H1 (cell line): ENCODE measurements around the gene TAS2R1. TPM values are rescaled to one million over a fixed set of nuclear protein-coding genes. Genes with fewer than 3 reads are reported as not detected.

Experiments used
- CTCF ChIA-PET: fragments of 300-600 bp; sonication (Branson Sonifier 250); formaldehyde crosslinking; loops from one replicate; lab custom pipeline; 2021; ENCODE audit not compliant: partially characterized antibody; lab: Charles Lee
- POLR2A ChIA-PET: fragments of 300-600 bp; sonication (Branson Sonifier 250); formaldehyde crosslinking; loops from one replicate; lab custom pipeline; 2021; ENCODE audit warnings: inconsistent platforms; ENCODE audit not compliant: partially characterized antibody; lab: Charles Lee
- DNase-seq, 2 experiments: peaks; one replicate each; pipeline versions ENCODE4 v3.0.0 to v3.0.0-alpha.2; 2010 to 2022; ENCODE audit warnings: low spot score in 2 of 2, low read depth in 1 of 2, mixed read lengths in 1 of 2
- FAIRE-seq: peaks from 2 replicates; lab custom pipeline; 2011; peaks lifted over from hg19 to GRCh38; lab: Jason Lieb, UNC
- H2AFZ ChIP-seq: 2 replicates; pipeline ENCODE4 v1.8.1; 2012; ENCODE audit warnings: low read length, inconsistent platforms
- H2AK5ac ChIP-seq: 2 replicates; pipeline ENCODE4 v1.6.1; 2013; ENCODE audit warnings: low read depth, low read length
- H2BK120ac ChIP-seq: replicated peaks from 2 replicates; pipeline ENCODE3; 2013; ENCODE audit warnings: low read depth, low read length, inconsistent platforms
- H2BK12ac ChIP-seq: 2 replicates; pipeline ENCODE4 v1.6.1; 2013; ENCODE audit warnings: low read depth, low read length
- H2BK15ac ChIP-seq: 2 replicates; pipeline ENCODE4 v1.6.1; 2013; ENCODE audit warnings: low read length
- H2BK20ac ChIP-seq: 2 replicates; pipeline ENCODE4 v1.6.1; 2013; ENCODE audit warnings: low read length
- H2BK5ac ChIP-seq: 2 replicates; pipeline ENCODE4 v1.6.1; 2013; ENCODE audit warnings: low read depth, low read length
- H3K14ac ChIP-seq: 2 replicates; pipeline ENCODE4 v1.6.1; 2013; ENCODE audit warnings: inconsistent platforms; ENCODE audit not compliant: insufficient read length
- H3K18ac ChIP-seq: 2 replicates; pipeline ENCODE4 v1.6.1; 2013; ENCODE audit warnings: low read length; ENCODE audit errors: extremely low read depth
- H3K23ac ChIP-seq: 2 replicates; pipeline ENCODE4 v1.6.1; 2013; ENCODE audit warnings: inconsistent platforms; ENCODE audit not compliant: insufficient read length
- H3K23me2 ChIP-seq: 2 replicates; pipeline ENCODE4 v1.6.1; 2013; ENCODE audit warnings: low read depth, low read length
- H3K27ac ChIP-seq: 2 replicates; pipeline ENCODE4 v1.6.1; 2011; ENCODE audit warnings: low read depth, low read length, inconsistent platforms
- H3K27me3 ChIP-seq, 4 experiments: replicated peaks in 1 of 4; 1 replicate in 1 of 4; 2 replicates in 3 of 4; pipeline versions ENCODE4 v1.6.1 to v1.8.1; 2011 to 2013; ENCODE audit warnings: low read length in 3 of 4, mild to moderate bottlenecking in 3 of 4, inconsistent platforms in 2 of 4, mixed read lengths in 2 of 4, moderate library complexity in 1 of 4; ENCODE audit not compliant: control insufficient read depth in 3 of 4, insufficient read depth in 3 of 4; ENCODE audit errors: extremely low read depth in 1 of 4
- H3K36me3 ChIP-seq, 4 experiments: 2 replicates each; pipeline versions ENCODE4 v1.6.1 to v1.8.1; 2011 to 2013; ENCODE audit warnings: mild to moderate bottlenecking in 4 of 4, low read length in 3 of 4, moderate library complexity in 2 of 4, control low read depth in 1 of 4, inconsistent platforms in 1 of 4; ENCODE audit not compliant: insufficient read depth in 4 of 4, control insufficient read depth in 2 of 4
- H3K4ac ChIP-seq: replicated peaks from 2 replicates; pipeline ENCODE3; 2013; ENCODE audit warnings: low read length, low read depth, mixed read lengths, inconsistent platforms; ENCODE audit not compliant: insufficient read length
- H3K4me1 ChIP-seq, 4 experiments: replicated peaks in 1 of 4; 1 replicate in 1 of 4; 2 replicates in 3 of 4; pipeline versions ENCODE4 v1.6.1 to v1.8.1; 2011 to 2013; ENCODE audit warnings: low read length in 3 of 4, inconsistent platforms in 2 of 4, mixed read lengths in 1 of 4; ENCODE audit not compliant: insufficient read depth in 4 of 4, control insufficient read depth in 3 of 4
- H3K4me2 ChIP-seq, 2 experiments: 2 replicates each; pipeline versions ENCODE4 v1.6.1 to v1.8.1; 2011 to 2013; ENCODE audit warnings: low read depth in 2 of 2, low read length in 2 of 2, control low read depth in 1 of 2, inconsistent platforms in 1 of 2, mild to moderate bottlenecking in 1 of 2; ENCODE audit not compliant: insufficient read depth in 1 of 2
- H3K4me3 ChIP-seq, 4 experiments: fragments of 200-600, 300-600 bp in 1 of 4; sonication (generic), shearing (Covaris generic), sonication (Bioruptor Twin) in 1 of 4; 2 replicates each; pipeline versions ENCODE4 v1.5.1 to v1.8.1; 2011 to 2016; ENCODE audit warnings: low read length in 4 of 4, low read depth in 3 of 4, control low read depth in 2 of 4, inconsistent platforms in 2 of 4, mild to moderate bottlenecking in 2 of 4, mixed read lengths in 1 of 4, moderate library complexity in 1 of 4; ENCODE audit not compliant: insufficient read depth in 2 of 4; ENCODE audit errors: extremely low read depth in 1 of 4
- H3K56ac ChIP-seq: replicated peaks from 2 replicates; pipeline ENCODE3; 2013; ENCODE audit warnings: low read depth, mild to moderate bottlenecking, mixed read lengths, low read length, inconsistent platforms; ENCODE audit not compliant: insufficient read length
- H3K79me1 ChIP-seq: 2 replicates; pipeline ENCODE4 v1.6.1; 2013; ENCODE audit warnings: low read depth, low read length, control low read depth
- H3K79me2 ChIP-seq, 2 experiments: 2 replicates each; pipeline versions ENCODE4 v1.6.1 to v1.8.1; 2012 to 2013; ENCODE audit warnings: low read length in 2 of 2, mild to moderate bottlenecking in 2 of 2, inconsistent platforms in 1 of 2; ENCODE audit not compliant: insufficient read depth in 2 of 2, control insufficient read depth in 1 of 2
- H3K9ac ChIP-seq, 4 experiments: replicated peaks in 1 of 4; 1 replicate in 1 of 4; 2 replicates in 3 of 4; pipeline versions ENCODE4 v1.6.1 to v1.8.1; 2011 to 2013; ENCODE audit warnings: low read depth in 3 of 4, low read length in 3 of 4, control low read depth in 2 of 4, mild to moderate bottlenecking in 2 of 4, moderate library complexity in 2 of 4, inconsistent platforms in 1 of 4; ENCODE audit errors: extremely low read depth in 1 of 4
- H3K9me3 ChIP-seq, 2 experiments: 2 replicates each; pipeline versions ENCODE4 v1.6.1 to v1.8.1; 2012 to 2013; ENCODE audit warnings: mild to moderate bottlenecking in 2 of 2, moderate library complexity in 2 of 2, control low read depth in 1 of 2, inconsistent platforms in 1 of 2, low read depth in 1 of 2, low read length in 1 of 2, mixed read lengths in 1 of 2; ENCODE audit not compliant: insufficient read depth in 2 of 2
- H4K20me1 ChIP-seq, 2 experiments: replicated peaks in 1 of 2; 2 replicates each; pipeline versions ENCODE3 to v1.8.1; 2011 to 2013; ENCODE audit warnings: inconsistent platforms in 2 of 2, low read length in 2 of 2, mild to moderate bottlenecking in 1 of 2; ENCODE audit not compliant: insufficient read depth in 2 of 2, control insufficient read depth in 1 of 2
- H4K5ac ChIP-seq: 2 replicates; pipeline ENCODE4 v1.6.1; 2013; ENCODE audit warnings: low read length, low read depth, mixed read lengths, inconsistent platforms; ENCODE audit not compliant: insufficient read length
- H4K8ac ChIP-seq: 2 replicates; pipeline ENCODE4 v1.8.0; 2013; ENCODE audit warnings: mild to moderate bottlenecking, moderate library complexity, low read length, inconsistent platforms; ENCODE audit not compliant: insufficient read depth; ENCODE audit errors: extremely low read depth
- H4K91ac ChIP-seq: replicated peaks from 2 replicates; pipeline ENCODE3; 2013; ENCODE audit warnings: low read length, mixed read lengths, inconsistent platforms; ENCODE audit not compliant: insufficient read length
- ASH2L ChIP-seq: fragments of 200-600, 300-600 bp; sonication (generic); IDR thresholded peaks from one replicate; pipeline ENCODE4 v1.7.1; 2017; ENCODE audit warnings: low read length
- CEBPB ChIP-seq: IDR thresholded peaks from 2 replicates; pipeline ENCODE4 v1.6.1; 2012; ENCODE audit warnings: low read depth, low read length
- EGR1 ChIP-seq: IDR thresholded peaks from 2 replicates; pipeline ENCODE4 v1.6.1; 2011; ENCODE audit warnings: low read depth, low read length, borderline replicate concordance
- HDAC6 ChIP-seq: IDR thresholded peaks from one replicate; pipeline ENCODE4 v1.7.1; 2012; ENCODE audit warnings: low read depth, mild to moderate bottlenecking, inconsistent platforms, low read length, moderate library complexity
- KDM4A ChIP-seq: IDR thresholded peaks from one replicate; pipeline ENCODE4 v1.7.1; 2012; ENCODE audit warnings: low read depth, mild to moderate bottlenecking, moderate library complexity, low read length, inconsistent platforms; ENCODE audit not compliant: severe bottlenecking
- KDM5A ChIP-seq: fragments of 200-600 bp; IDR thresholded peaks from 2 replicates; pipeline ENCODE4 v1.7.1; 2012; ENCODE audit warnings: mild to moderate bottlenecking, low read length, inconsistent platforms, mixed read lengths
- POLR2A ChIP-seq, 2 experiments: IDR thresholded peaks; 1 replicate in 1 of 2; 2 replicates in 1 of 2; pipeline ENCODE4 v1.6.1; 2011; ENCODE audit warnings: low read depth in 2 of 2, low read length in 2 of 2, mild to moderate bottlenecking in 2 of 2; ENCODE audit errors: control extremely low read depth in 1 of 2
- SIRT6 ChIP-seq: IDR thresholded peaks from one replicate; pipeline ENCODE4 v1.7.1; 2012; ENCODE audit warnings: low read length, inconsistent platforms
- SP4 ChIP-seq: IDR thresholded peaks from 2 replicates; pipeline ENCODE4 v1.6.1; 2012; ENCODE audit warnings: low read length, inconsistent platforms
- SRF ChIP-seq: IDR thresholded peaks from 2 replicates; pipeline ENCODE4 v1.6.1; 2011; ENCODE audit warnings: mild to moderate bottlenecking, low read depth, low read length, moderate library complexity
- SUZ12 ChIP-seq: fragments of 200-600 bp; sonication (generic); IDR thresholded peaks from 2 replicates; pipeline ENCODE4 v1.6.1; 2012; ENCODE audit warnings: mild to moderate bottlenecking, inconsistent platforms, low read length, moderate library complexity, mixed read lengths
- TAF7 ChIP-seq: optimal IDR thresholded peaks from 2 replicates; pipeline ENCODE3; 2011; ENCODE audit warnings: low read depth, mild to moderate bottlenecking, inconsistent platforms, low read length, moderate library complexity, borderline replicate concordance
- WGBS, 2 experiments: shearing (Covaris generic) in 1 of 2; methylation state at CpG; one replicate each; pipeline versions ENCODE4 v1.1.6 to v1.1.7; 2013 to 2015; ENCODE audit warnings: low lambda C conversion rate in 2 of 2, mixed read lengths in 2 of 2, inconsistent platforms in 1 of 2, low coverage in 1 of 2, missing lambda C conversion rate in 1 of 2; ENCODE audit not compliant: insufficient replicate concordance in 2 of 2, insufficient coverage in 1 of 2, insufficient read length in 1 of 2; ENCODE audit errors: extremely low coverage in 1 of 2, missing lambda C conversion rate in 1 of 2; 5-methylcytosine and 5-hydroxymethylcytosine counted together
- polyA plus RNA-seq, 7 experiments: library from polyadenylated mRNA; depleted of rRNA in 3 of 7; stranded (reverse) in 5 of 7; unstranded in 2 of 7; fragments of >200 nt in 5 of 7; fragments of 200-250 nt in 2 of 7; gene quantifications; 1 replicate in 5 of 7; 2 replicates in 1 of 7; 4 replicates in 1 of 7; pipeline versions ENCODE4 v1.2.1 to v1.2.3, GENCODE V29; 2011 to 2013; ENCODE audit warnings: missing spikeins in 2 of 7, mixed read lengths in 2 of 7
- total RNA-seq: library from RNA; stranded (reverse); fragmentation: NEBNext Ultra II Directional; extraction: Animal tissue kit (Norgen Biotek cat#: 25700); gene quantifications from 2 replicates; pipeline ENCODE4 v1.2.1, GENCODE V29; 2021

TAS2R1 gene
- total and polyA plus RNA-seq, 2 of the 8 experiments (the other 6 are each of a cell fraction or from before 2014, with no cell fraction given) = not detected

- no peak overlapping the region for H4K5ac ChIP-seq
- H2AK5ac ChIP-seq = no peak overlapping the region
- no peaks in the 10 kb centered on the region for H3K23me2 ChIP-seq
- TF ChIP-seq SRF = no peak
- no peak for TF ChIP-seq TAF7
- TF ChIP-seq SIRT6 = no peak
- no peak for TF ChIP-seq ASH2L
- TF ChIP-seq CEBPB = no peak
- no peak for TF ChIP-seq SP4
- TF ChIP-seq KDM4A = no peak
- TF ChIP-seq EGR1 = no peak
- TF ChIP-seq KDM5A = no peak
- no peak for TF ChIP-seq POLR2A (IDR thresholded peaks at IDR 0.05; ENCODE audit: control extremely low read depth in 1 of 2, low read depth in 2 of 2, low read length in 2 of 2)
- no peak for TF ChIP-seq SUZ12
- TF ChIP-seq HDAC6 = no peak
- no peak overlapping the region for H2BK120ac ChIP-seq
- H3K79me2 ChIP-seq = no peaks in the 10 kb centered on the region
- no peaks in the 10 kb centered on the region for H3K27me3 ChIP-seq
- H3K9ac ChIP-seq = no peak overlapping the region
- H3K23ac ChIP-seq = no peak overlapping the region
- no peak overlapping the region for H2BK5ac ChIP-seq
- no peak overlapping the region for H4K8ac ChIP-seq
- no peak overlapping the region for H3K18ac ChIP-seq
- no peak overlapping the region for H2BK15ac ChIP-seq
- no peak overlapping the region for H3K14ac ChIP-seq
- H3K4ac ChIP-seq = no peak overlapping the region
- ChIA-PET CTCF (interaction anchor here (1.4 to 1.5 kb wide), 2 partner anchors 13 to 67 kb away, joined by 3 read pairs; no protein-coding TSS in a partner anchor), POLR2A (no interaction called here)
- H3K56ac ChIP-seq = no peak overlapping the region
- H3K4me1 ChIP-seq = no peaks in the 10 kb centered on the region; a peak in 1 of 7 replicates
- H3K4me2 ChIP-seq = no peak overlapping the region
- no peaks in the 10 kb centered on the region for H4K20me1 ChIP-seq
- H3K4me3 ChIP-seq = no peak overlapping the region
- H3K79me1 ChIP-seq = no peaks in the 10 kb centered on the region
- no peak overlapping the region for H2BK12ac ChIP-seq
- no peak for FAIRE-seq
- WGBS, 2 experiments = 0% methylated on average over 1 of the region's 1 CpG; no CpG with 5 or more reads in 1 of the 2 experiments
- H3K36me3 ChIP-seq = no peaks in the 10 kb centered on the region
- no peak overlapping the region for H4K91ac ChIP-seq
- DNase-seq = no peak
- no peaks in the 10 kb centered on the region for H3K9me3 ChIP-seq
- no peak overlapping the region for H2AFZ ChIP-seq
- no peak overlapping the region for H2BK20ac ChIP-seq
- no peak overlapping the region for H3K27ac ChIP-seq
These were observed 40.2 kb upstream of the TAS2R1 start for GRCh38 chr5:9670371-9670770.
